BJ (cell line): Measurements from ENCODE around the gene USP48. TPM values are rescaled to one million over a fixed set of nuclear protein-coding genes. Genes with fewer than 3 reads are reported as not detected.

Source experiments
- CTCF ChIA-PET: fragments of 350-600 bp; formaldehyde crosslinking; extraction: SDS; loops from one replicate; lab custom pipeline; 2021; ENCODE audit warnings: antibody characterized with exemption, inconsistent platforms; lab: Yijun Ruan, JAX
- POLR2A ChIA-PET: fragments of 300-600 bp; sonication (Branson Sonifier 250); formaldehyde crosslinking; extraction: SDS; loops from one replicate; lab custom pipeline; 2021; ENCODE audit warnings: antibody characterized with exemption; lab: Charles Lee
- DNase-seq: peaks from one replicate; pipeline ENCODE4 v3.0.0-alpha.2; 2011; ENCODE audit warnings: low read depth
- H3K27me3 ChIP-seq: 2 replicates; pipeline ENCODE4 v1.6.0; 2011; ENCODE audit warnings: low read length; ENCODE audit not compliant: control insufficient read depth, insufficient read depth
- H3K36me3 ChIP-seq: 2 replicates; pipeline ENCODE4 v1.5.1; 2011; ENCODE audit warnings: low read length; ENCODE audit not compliant: control insufficient read depth, insufficient read depth
- H3K4me3 ChIP-seq: 2 replicates; pipeline ENCODE4 v1.5.1; 2011; ENCODE audit warnings: low read depth, mild to moderate bottlenecking, control low read depth, low read length
- polyA plus RNA-seq: library from polyadenylated mRNA; depleted of rRNA; stranded (reverse); fragments of >200 nt; gene quantifications from 2 replicates; pipeline ENCODE4 v1.2.3, GENCODE V29; 2011
- TF ChIP-seq, protein P1 (sequence below): IDR thresholded peaks from 2 replicates; pipeline ENCODE4 v1.5.1; 2011; ENCODE audit warnings: low read depth, mild to moderate bottlenecking, control low read depth, inconsistent platforms, low read length, moderate library complexity; ENCODE audit not compliant: insufficient read depth

USP48 gene
- polyA plus RNA-seq, 1 experiment, result 10.8 TPM

DNA sequence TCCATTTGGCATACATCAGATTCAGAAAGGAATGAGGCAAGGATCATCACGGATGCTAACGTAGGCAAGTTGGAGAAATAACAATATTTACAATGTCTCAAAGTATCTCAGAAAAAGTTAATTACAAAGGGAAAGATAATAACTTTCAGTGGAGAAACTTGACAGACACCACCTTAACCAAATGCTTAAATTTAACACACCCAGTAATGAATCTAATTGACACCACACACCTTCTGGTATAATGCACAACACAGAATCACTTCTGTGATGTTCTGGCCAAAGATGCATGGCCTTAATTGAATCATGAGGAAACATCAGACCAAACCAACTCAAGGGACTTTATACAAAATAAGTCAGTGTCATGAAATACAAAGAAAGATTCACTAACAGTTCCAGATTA is 23.1 kb downstream of the USP48 start:
- CTCF ChIA-PET, result no interaction called here
- DNase-seq, result no peak
- Histone ChIP-seq H3K36me3 (peaks cover 4% of the 10 kb centered on the region), H3K4me3 (no peak overlapping the region), H3K27me3 (no peaks in the 10 kb centered on the region)
- TF ChIP-seq, protein P1, sequence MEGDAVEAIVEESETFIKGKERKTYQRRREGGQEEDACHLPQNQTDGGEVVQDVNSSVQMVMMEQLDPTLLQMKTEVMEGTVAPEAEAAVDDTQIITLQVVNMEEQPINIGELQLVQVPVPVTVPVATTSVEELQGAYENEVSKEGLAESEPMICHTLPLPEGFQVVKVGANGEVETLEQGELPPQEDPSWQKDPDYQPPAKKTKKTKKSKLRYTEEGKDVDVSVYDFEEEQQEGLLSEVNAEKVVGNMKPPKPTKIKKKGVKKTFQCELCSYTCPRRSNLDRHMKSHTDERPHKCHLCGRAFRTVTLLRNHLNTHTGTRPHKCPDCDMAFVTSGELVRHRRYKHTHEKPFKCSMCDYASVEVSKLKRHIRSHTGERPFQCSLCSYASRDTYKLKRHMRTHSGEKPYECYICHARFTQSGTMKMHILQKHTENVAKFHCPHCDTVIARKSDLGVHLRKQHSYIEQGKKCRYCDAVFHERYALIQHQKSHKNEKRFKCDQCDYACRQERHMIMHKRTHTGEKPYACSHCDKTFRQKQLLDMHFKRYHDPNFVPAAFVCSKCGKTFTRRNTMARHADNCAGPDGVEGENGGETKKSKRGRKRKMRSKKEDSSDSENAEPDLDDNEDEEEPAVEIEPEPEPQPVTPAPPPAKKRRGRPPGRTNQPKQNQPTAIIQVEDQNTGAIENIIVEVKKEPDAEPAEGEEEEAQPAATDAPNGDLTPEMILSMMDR, result no peak
- POLR2A ChIA-PET, result no interaction called here

DNA sequence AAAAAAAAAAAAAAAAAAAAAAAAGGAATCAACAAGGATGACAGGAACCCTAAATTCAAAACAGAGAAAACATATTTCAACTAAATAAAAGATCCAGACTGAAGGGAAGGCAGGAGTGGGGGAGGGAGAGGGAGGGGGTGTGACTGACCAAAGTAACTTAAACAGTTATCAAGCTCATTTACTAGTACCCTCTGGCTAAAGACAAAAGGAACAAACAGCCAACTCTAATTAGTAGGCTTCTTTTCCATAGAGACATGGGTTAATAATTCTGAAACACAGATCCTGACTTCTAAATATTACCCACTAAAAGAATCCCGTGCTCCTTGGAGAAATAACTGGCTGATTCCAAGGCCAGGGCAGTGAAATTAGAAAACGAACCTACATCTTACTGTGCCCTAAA is 23.8 kb downstream of the USP48 start:
- ChIA-PET CTCF (no interaction called here), POLR2A (no interaction called here)
- TF ChIP-seq, protein P1, result no peak
- Histone ChIP-seq H3K27me3 (no peaks in the 10 kb centered on the region), H3K4me3 (no peak overlapping the region), H3K36me3 (peaks cover 9% of the 10 kb centered on the region)
- no peak for DNase-seq

DNA sequence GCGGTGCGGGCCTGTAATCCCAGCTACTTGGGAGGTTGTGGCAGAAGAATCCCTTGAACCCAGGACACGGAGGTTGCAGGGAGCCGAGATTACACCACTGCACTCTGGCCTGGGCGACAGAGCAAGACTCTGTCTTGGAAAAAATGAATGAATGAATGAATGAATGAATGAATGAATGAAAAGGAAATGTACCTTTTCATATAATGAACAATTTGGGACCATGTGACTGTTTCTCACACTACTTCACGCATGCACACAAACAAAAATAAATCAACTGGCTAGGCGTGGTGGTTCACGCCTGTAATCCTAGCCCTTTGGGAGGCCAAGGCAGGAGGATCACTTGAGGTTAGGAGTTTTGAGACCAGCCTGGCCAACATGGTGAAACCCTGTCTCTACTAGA is 24.3 kb downstream of the USP48 start:
- H3K27me3 ChIP-seq, result no peaks in the 10 kb centered on the region
- no peak for DNase-seq
- TF ChIP-seq, protein P1, result no peak
- ChIA-PET CTCF (no interaction called here), POLR2A (no interaction called here)
- H3K36me3 ChIP-seq, result peaks cover 9% of the 10 kb centered on the region
- no peak overlapping the region for H3K4me3 ChIP-seq

DNA sequence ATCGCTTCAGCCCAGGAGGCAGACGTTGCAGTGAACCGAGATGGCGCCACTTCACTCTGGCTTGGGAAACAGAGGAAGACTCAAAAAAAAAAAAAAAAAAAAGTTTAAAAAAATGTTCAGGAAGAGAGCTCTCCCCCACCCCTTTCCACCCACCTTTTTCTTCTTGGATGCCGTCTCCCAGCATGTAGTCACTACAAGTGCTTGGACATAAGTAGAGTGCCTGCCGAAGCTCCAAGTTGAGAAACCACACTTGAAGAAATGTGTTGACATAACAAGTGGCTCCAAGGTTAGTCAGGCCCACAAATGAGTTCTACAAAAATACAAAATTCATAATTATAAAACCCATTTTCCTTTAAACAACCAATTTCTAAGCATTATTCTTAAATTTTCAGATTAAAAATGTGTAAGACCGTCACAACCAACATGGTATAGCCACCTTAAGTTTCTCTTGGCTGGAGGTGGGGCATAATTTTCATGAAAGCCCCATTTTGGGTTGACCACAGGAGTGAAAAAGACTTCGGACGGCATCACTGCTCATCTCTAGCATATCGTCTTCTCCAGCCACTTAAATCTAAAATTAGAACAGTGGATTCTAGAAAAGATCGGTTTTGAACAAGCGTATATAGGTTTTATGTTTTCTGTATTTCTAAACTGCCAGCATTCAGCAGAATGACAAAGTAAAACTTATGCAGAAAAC is 26.4 kb downstream of the USP48 start:
- CTCF ChIA-PET, result no interaction called here
- Histone ChIP-seq H3K27me3 (no peaks in the 10 kb centered on the region), H3K36me3 (peaks cover 9% of the 10 kb centered on the region), H3K4me3 (no peak overlapping the region)
- TF ChIP-seq, protein P1, result no peak
- POLR2A ChIA-PET, result no interaction called here
- DNase-seq, result no peak

DNA sequence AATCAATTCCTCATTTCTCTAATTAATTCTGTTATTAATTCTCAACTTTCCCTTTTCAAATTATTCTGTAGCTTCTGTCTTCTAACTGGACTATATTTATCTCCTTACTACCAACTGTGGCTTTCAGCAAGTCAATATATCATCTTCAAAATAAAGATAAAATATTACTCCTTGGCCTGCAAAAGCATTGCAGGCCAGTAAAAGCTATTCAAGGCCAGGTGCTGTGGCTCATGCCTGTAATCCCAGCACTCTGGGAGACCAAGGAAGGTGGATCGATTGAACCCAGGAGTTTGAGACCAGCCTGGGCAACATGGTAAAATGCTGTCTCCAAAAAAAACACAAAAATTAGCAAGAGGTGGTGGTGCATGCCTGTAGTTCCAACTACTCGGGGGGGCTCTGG is 27.9 kb downstream of the USP48 start:
- H3K27me3 ChIP-seq, result no peaks in the 10 kb centered on the region
- ChIA-PET POLR2A (no interaction called here), CTCF (no interaction called here)
- H3K36me3 ChIP-seq, result peaks cover 12% of the 10 kb centered on the region
- no peak for DNase-seq
- TF ChIP-seq, protein P1, result no peak
- no peak overlapping the region for H3K4me3 ChIP-seq
